ENCODE data around the gene ADORA2B.
"Not testable (repeated sequence)": the region's sequence is repeated elsewhere in the genome, so short reads cannot be mapped to it uniquely, and the experiment has no call there.

ADORA2B gene

DNA sequence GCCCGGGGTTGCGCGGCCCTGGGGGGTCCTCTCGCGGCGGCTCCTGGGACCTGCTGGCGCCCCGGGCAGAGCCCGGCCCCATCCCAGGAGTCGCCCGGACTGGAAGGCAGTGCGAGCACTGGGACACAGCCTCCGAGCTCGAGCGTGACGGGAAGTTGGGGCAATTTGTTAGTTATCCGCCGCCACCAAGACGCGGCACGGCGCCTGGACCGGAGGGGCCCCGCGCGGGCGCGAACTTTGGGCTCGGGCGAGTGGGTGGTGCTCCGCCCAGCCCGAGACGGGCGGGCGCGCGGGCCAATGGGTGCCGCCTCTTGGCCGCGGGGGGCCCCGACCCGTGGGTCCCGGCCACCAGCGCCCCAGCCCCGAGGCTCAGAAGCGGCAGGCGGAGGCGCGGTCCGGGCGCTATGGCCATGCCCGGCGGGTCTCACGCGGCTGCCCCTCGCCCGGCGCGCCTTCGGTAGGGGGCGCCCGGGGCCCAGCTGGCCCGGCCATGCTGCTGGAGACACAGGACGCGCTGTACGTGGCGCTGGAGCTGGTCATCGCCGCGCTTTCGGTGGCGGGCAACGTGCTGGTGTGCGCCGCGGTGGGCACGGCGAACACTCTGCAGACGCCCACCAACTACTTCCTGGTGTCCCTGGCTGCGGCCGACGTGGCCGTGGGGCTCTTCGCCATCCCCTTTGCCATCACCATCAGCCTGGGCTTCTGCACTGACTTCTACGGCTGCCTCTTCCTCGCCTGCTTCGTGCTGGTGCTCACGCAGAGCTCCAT, at the start of gene ADORA2B:
Gene ADORA2B (plus strand): TSS at position 372 of the 768 bp plus-strand sequence. CDS start 119 bp downstream, at position 491.
- DNase-seq: peak; percentile 50

DNA sequence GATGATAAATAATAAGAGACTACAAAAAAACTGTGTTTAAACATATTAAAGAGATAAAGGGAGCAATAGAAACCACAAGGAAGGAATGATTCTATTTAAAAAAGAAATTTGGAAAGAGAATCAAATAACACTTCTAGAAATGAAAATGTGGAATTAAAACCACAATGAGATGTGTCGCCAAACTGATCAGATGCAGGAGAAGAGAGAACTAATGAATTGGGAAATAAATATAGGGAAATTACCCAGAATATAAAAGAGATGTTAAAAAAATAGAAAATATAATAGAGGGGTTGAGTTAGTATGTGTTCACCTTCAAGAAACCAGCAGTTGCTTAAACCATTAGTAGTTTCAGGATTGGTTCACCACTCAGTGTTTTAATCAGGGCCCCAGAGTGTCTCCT, 48.7 kb upstream of the ADORA2B start:
- no peak for DNase-seq

GRCh38 chr17:15896834-15897233, 48.1 kb upstream of the ADORA2B start:
- DNase-seq: no peak

DNA sequence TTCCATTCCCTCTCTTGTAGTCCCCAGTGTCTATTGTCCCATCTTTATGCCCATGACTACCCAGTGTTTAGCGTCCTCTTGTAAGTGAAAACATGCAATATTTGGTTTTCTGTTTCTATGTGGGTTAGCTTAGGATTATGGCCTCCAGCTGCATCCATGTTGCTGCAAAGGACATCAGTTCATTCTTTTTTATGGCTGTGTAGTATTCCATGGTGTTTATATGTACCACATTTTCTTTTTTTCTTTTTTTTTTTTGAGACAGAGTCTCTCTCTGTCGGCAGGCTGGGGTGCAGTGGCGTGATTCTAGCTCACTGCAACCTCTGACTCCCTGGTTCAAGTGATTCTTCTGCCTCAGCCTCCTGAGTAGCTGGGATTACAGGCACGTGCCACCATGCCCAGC, 45.3 kb upstream of the ADORA2B start:
- not testable (repeated sequence) for DNase-seq

GRCh38 chr17:15900871-15901270, 44.1 kb upstream of the ADORA2B start:
- DNase-seq: no peak

- not testable (repeated sequence) for DNase-seq
Observed at GRCh38 chr17:15905236-15905635, 39.7 kb upstream of the ADORA2B start.

DNA sequence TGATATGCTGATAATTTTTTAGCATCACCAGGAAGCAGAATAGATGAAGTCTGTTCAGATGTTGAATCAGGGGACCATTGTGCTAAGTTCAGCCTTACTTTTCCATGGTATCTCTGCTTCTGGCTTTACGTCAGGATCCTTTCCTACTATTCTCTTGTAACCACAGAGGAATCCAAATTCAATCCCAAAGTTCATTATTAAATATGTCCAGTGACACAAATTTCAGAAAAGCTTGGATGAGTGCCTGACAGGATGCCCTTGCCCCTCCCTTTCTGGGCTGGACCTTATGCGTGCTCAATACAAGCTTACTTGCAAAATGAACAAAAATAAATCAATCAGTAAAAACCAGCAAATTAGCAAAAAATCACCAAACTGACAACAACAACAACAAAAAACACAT, 37.6 kb upstream of the ADORA2B start:
- no peak for DNase-seq

DNA sequence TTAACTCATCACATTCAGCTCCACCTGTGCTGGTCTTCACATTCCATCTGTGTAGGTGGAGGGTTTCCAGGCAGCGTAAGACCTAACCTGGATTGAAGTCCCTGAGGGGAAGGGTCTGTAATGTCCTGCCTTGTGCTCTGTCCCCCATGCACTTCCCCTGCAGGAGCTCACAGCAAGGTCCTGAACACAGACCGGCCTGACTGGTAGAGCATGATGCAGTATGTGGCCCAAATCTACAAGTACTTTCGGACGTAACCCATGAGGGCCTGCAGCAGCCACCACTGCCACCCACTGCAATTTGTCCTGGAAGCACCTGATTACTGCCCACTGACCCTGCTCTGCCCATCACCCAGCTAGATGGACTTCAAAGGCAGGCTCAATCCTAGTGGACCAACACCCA, 36.6 kb upstream of the ADORA2B start:
- no peak for DNase-seq

DNA sequence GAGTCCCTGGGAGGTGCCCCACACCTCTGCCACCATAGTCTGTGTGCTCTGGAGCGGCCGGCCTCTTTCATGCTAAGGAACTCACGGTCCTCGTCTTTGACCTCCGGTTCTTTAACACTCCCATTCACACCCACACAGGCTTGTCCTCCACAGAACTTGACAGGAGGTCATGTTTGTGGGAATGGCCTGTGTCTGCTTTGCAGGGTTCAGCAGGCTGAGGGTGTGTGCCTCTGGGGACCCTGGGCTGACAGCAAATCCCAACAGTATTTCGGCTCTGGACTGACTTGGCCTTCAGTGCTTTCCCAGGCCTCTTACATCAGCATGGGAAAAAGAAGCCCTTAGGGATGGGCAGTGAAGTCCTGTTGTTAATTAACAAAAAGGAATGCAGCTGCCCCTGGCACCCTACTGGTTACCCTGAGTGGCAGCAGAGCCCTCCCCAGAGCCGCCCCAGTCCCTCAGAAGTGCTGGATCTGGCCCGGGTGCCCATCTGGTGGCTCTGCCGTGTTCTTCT, 35.4 kb upstream of the ADORA2B start:
- no peak for DNase-seq

DNA sequence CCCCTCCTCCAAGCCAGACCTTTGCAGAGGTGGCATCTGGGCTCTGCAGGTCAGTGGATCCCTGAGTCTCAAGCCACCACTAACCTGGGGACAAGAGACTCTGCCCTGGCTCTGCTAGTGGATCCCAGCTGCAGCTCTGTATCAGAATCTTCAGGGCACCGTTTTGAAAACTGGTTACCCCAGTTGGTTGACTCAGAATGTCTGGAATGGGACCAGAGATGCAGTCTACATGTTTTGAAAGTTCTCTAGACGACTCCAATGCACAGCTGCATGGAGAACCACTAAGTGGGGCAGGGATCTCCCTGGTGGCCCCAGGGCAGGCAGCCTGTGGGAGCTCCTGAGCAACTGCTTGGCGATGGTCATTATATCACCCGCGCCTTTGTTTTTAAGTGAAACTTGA, 34.1 kb upstream of the ADORA2B start:
- no peak for DNase-seq

- DNase-seq: not testable (repeated sequence)
Observed at GRCh38 chr17:15911701-15912100, 33.2 kb upstream of the ADORA2B start.

- no peak for DNase-seq
Observed at GRCh38 chr17:15912416-15912955, 32.4 kb upstream of the ADORA2B start.

GRCh38 chr17:15913826-15914225, 31.1 kb upstream of the ADORA2B start:
- no peak for DNase-seq

GRCh38 chr17:15914400-15915170, 30.3 kb upstream of the ADORA2B start:
- DNase-seq: no peak

GRCh38 chr17:15915961-15916360, 29.0 kb upstream of the ADORA2B start:
- DNase-seq: no peak

GRCh38 chr17:15917021-15917437, 27.9 kb upstream of the ADORA2B start:
- no peak for DNase-seq

DNA sequence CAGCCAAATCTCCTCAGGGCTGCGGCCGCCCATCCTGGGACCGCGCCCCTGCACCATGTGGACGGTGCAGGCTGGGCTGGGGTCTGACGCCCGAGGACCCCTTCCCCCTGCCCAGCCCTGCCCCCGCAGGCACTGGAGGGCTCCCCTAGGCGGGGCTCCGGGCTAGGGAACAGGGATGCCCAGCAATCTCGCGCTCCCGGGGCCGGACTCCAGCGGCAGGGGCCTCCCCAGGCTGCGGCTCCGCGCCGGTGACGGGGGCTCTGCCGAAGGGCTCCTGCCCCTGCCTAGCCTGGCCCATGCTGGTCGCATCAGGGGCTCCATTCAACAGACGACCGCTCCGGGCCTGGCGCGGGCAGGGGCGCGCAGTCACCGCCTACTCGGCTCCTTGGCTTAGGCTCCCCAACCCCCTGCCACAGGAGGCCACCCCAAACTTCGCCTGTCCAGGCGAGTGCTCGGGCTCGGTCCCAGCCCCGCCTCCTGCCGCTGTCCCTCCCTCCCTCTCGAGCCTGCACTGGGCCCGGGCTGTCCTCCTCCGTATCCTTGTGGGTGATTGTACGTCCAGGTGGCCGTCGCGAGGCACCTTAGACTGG, 27.4 kb upstream of the ADORA2B start:
- no peak for DNase-seq

DNA sequence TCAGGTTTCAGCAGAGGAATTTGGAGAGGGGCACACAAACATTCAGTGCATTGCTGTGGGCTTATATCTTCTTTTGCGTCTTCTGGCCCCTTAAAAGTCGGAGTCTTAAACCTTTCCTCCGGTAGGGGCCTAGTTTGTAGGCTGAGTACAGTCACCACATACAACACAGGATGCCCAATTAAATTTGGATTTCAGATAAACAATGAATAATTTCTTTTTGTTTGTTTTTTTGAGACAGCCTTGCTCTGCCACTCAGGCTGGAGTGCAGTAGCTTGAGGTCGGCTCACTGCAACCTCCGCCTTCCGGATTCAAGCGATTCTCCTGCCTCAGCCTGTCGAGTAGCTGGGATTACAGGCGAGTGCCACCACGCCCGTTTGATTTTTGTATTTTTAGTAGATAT, 26.7 kb upstream of the ADORA2B start:
- no peak for DNase-seq

GRCh38 chr17:15918661-15919259, 26.2 kb upstream of the ADORA2B start:
- DNase-seq: no peak

DNA sequence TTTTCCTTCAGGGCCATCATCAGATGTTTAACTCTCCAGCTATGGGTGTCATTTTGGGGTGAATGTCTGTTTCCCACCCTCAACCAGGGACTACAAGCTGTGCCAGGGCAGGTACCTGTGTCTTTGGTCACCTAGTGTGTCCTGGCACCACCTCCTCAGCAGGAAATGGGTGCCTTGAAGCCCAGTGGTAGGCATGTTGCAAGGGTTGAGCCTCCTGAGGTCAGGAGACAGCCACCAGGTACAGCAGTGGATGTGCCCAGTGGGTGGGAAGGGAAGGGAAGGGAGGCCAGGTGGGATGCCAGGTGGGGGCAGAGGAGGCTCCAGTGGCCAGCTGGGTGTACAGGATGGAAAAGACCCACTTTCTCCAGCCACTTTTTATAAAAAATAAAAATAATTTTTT, 25.5 kb upstream of the ADORA2B start:
- no peak for DNase-seq

DNA sequence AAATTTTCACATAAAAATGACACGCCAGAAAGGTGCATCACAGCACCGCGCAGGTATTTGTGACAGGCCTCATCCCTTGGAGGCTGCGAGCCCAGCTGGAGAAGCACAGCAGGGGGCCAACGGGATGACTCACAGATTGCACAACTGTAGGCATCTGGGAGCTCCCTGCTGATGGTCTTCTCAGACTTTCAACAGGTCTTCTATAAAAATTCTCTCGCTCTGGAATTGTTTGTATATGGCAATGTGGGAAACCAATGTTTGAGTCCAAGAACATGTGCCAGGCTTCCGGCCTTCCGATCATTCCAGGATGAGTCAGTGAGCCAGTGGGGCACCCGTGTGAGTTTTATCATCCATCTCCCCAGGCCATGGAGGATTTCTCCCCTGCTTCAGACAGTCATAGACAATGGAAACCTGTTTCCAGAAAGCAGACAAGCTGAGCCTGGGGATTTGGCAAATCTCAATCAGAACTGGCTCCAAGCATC, 24.1 kb upstream of the ADORA2B start:
- no peak for DNase-seq

DNA sequence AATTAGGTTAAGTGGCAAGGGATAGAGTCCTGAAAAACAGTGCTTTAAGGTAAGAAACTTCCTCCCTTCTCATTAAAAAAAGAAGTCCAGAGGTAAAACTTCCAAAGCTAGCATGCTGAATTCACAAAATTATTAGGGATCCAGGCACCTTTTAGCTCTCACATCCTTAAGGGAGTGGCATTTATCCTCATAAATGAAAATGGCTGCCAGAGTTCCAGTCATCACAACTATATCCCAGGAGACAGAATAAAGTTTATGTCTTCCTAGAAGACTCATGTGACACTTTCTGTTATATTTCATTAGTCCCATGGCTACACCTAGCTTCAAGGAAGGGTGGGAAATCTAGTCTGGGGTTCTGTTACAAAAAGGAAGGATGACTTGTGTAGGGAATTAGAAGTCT, 23.3 kb upstream of the ADORA2B start:
- no peak for DNase-seq

GRCh38 chr17:15922586-15922985, 22.3 kb upstream of the ADORA2B start:
- no peak for DNase-seq

Measured in stimulated activated CD4-positive, alpha-beta T cell treated with anti-CD3 and anti-CD28 coated beads, Interleukin-4, amount 100 ng/mL, for 24 hours (primary cell).